Gastrocnemius medialis (tissue), 4 donors: ENCODE measurements around the gene KCNQ2.
A peak's percentile ranks its signal among the peaks of the same experiment; 100 is the strongest.

Experiments
- POLR2A ChIP-seq, 2 donors: fragments of 450-650 bp; IDR thresholded peaks; one replicate each; pipeline ENCODE4 v1.6.1; 2017; ENCODE audit warnings: antibody characterized with exemption in 2 of 2, mild to moderate bottlenecking in 2 of 2, moderate library complexity in 2 of 2
- TF ChIP-seq, protein P1 (sequence below), 5 experiments: fragments of 450-650 bp in 3 of 5; fragments of 200-600 bp in 2 of 5; sonication (generic) in 2 of 5; IDR thresholded peaks in 4 of 5; conservative IDR thresholded peaks in 1 of 5; 1 replicate in 4 of 5; 2 replicates in 1 of 5; pipeline ENCODE4 v1.5.1; 2016 to 2019; ENCODE audit warnings: antibody characterized with exemption in 5 of 5, mild to moderate bottlenecking in 3 of 5, moderate library complexity in 3 of 5

DNA sequence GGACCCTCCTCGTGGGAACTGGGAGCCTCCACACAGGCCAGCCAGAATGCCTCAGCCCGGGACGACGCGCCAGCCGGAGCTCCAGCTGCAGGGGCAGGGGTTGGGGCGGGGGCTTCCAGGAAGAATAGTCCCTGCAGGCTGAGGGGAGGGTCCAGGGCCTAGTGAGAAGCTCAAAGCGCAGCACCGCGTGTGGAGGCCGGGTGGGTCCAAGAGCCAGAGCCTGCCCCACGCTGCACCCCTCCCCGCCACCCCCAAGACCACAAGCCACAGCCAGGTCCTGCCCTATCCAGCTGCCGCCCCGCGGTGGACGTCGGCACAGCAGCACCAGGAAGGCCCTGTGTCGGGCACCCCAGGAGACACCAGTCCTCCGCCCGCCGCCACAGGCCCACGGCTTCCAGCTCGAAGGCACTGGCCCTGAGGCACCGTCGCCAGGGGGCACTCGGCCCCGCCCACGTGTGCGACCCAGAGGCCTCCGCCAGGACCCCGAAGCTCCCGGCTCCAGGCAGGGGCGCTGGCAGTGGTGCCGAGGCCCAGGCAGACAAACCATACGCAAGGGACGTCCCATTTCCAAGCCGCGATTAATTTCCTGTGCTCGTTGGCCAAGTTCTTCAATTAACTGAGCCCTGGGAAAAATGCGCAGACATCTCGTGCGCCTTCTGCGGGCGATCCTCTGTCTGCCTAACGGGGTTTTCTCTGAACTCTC, 19.5 kb downstream of the KCNQ2 start:
- no peak for TF ChIP-seq POLR2A (IDR thresholded peaks at IDR 0.05)
- TF ChIP-seq, protein P1, sequence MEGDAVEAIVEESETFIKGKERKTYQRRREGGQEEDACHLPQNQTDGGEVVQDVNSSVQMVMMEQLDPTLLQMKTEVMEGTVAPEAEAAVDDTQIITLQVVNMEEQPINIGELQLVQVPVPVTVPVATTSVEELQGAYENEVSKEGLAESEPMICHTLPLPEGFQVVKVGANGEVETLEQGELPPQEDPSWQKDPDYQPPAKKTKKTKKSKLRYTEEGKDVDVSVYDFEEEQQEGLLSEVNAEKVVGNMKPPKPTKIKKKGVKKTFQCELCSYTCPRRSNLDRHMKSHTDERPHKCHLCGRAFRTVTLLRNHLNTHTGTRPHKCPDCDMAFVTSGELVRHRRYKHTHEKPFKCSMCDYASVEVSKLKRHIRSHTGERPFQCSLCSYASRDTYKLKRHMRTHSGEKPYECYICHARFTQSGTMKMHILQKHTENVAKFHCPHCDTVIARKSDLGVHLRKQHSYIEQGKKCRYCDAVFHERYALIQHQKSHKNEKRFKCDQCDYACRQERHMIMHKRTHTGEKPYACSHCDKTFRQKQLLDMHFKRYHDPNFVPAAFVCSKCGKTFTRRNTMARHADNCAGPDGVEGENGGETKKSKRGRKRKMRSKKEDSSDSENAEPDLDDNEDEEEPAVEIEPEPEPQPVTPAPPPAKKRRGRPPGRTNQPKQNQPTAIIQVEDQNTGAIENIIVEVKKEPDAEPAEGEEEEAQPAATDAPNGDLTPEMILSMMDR (IDR thresholded peaks at IDR 0.05 in 4 of 5, conservative IDR thresholded peaks at IDR 0.05 in 1 of 5): peak in 3 of 5 experiments; percentile 13 to 43 (median 28)
